ENCODE results near the gene VAV3. TPM values are rescaled to one million over a fixed set of nuclear protein-coding genes. Genes with fewer than 3 reads are reported as not detected.

VAV3 gene
- total RNA-seq, 2 experiments from 2014 or later: 2.3 to 8.3 TPM

DNA sequence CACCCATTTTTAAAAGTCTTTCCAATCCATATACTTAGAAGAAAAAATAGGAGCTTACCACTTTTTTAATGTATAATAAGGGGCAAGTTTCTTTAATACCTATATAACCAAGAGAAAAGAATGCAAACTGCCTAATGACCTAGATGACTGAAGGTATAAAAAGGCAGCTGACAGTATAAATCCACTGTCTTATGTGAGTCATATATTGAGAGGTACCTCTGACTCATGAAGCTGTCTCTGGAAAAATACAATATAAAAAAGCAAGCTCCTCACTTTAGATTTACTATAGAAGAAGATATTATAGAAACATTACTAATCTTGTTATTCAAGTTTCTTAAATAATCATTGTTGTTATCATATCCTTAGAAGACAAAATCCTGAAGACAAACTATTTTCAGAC is 144.2 kb downstream of the VAV3 start:
- DNase-seq (ENCODE audit: low spot score): no peak
- POLR2A ChIA-PET: interaction anchor here (0.6 to 1.0 kb wide), 5 partner anchors 9 to 1255 kb away, joined by 3 to 4 read pairs (median 3); partner anchors contain the start of genes TAF13 and VAV3
- Histone ChIP-seq H3K27ac (ENCODE audit: low read depth, low read length, poor library complexity, severe bottlenecking) (no peak overlapping the region), H3K4me1 (ENCODE audit: insufficient read depth, low read length, poor library complexity, severe bottlenecking) (no peaks in the 10 kb centered on the region), H3K9me3 (ENCODE audit: low read length) (no peaks in the 10 kb centered on the region), H3K79me2 (ENCODE audit: insufficient read depth, low read depth, low read length) (no peaks in the 10 kb centered on the region), H2AFZ (ENCODE audit: low read length) (no peak overlapping the region), H3K36me3 (ENCODE audit: insufficient read depth, low read length) (no peaks in the 10 kb centered on the region), H3K4me3 (ENCODE audit: low read depth, low read length, poor library complexity, severe bottlenecking) (no peak overlapping the region), H4K20me1 (ENCODE audit: insufficient read depth, low read length) (no peaks in the 10 kb centered on the region), H3K9me2 (ENCODE audit: insufficient read depth, low read length) (no peaks in the 10 kb centered on the region), H3K4me2 (ENCODE audit: low read length) (no peak overlapping the region)
- CTCF ChIA-PET (ENCODE audit: unreplicated experiment): interaction anchor here (0.5 kb wide), 1 partner anchor 186 kb away, joined by 3 read pairs; no protein-coding TSS in a partner anchor
- intact Hi-C loops (cut with micrococcal nuclease; ENCODE audit: unreplicated experiment): no loop called here
- BruUV-seq (replicated peaks): no TSS peak
- TF ChIP-seq, protein P1, sequence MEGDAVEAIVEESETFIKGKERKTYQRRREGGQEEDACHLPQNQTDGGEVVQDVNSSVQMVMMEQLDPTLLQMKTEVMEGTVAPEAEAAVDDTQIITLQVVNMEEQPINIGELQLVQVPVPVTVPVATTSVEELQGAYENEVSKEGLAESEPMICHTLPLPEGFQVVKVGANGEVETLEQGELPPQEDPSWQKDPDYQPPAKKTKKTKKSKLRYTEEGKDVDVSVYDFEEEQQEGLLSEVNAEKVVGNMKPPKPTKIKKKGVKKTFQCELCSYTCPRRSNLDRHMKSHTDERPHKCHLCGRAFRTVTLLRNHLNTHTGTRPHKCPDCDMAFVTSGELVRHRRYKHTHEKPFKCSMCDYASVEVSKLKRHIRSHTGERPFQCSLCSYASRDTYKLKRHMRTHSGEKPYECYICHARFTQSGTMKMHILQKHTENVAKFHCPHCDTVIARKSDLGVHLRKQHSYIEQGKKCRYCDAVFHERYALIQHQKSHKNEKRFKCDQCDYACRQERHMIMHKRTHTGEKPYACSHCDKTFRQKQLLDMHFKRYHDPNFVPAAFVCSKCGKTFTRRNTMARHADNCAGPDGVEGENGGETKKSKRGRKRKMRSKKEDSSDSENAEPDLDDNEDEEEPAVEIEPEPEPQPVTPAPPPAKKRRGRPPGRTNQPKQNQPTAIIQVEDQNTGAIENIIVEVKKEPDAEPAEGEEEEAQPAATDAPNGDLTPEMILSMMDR (conservative IDR thresholded peaks at IDR 0.05; ENCODE audit: low read length): no peak
- TF ChIP-seq EZH2phosphoT487 (IDR thresholded peaks at IDR 0.05; ENCODE audit: borderline replicate concordance, low read depth, low read length): no peak

DNA sequence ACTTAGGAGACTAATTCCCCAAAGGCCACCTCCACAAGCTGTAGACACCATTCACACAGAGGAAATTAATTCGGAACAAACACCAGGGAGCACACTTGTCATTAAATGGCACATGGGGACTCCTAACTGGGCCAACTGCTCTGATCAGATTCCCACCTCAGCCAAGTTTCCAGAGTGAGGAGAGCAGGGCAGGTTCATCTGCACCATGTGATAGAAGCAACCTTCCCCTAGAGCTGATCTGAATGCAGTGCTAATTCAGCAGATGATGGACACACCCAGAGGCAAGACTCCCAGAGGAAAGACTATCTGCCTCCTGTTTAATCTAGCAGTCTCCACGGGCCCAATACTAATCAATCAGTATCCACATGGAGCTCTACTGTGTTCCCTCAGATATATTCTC is 147.0 kb downstream of the VAV3 start:
- Histone ChIP-seq H3K9me2 (ENCODE audit: insufficient read depth, low read length) (no peaks in the 10 kb centered on the region), H4K20me1 (ENCODE audit: insufficient read depth, low read length) (no peaks in the 10 kb centered on the region), H3K4me2 (ENCODE audit: low read length) (no peak overlapping the region), H3K4me1 (ENCODE audit: insufficient read depth, low read length, poor library complexity, severe bottlenecking) (peaks cover 4% of the 10 kb centered on the region), H3K79me2 (ENCODE audit: insufficient read depth, low read depth, low read length) (no peaks in the 10 kb centered on the region), H3K9me3 (ENCODE audit: low read length) (no peaks in the 10 kb centered on the region), H3K4me3 (ENCODE audit: low read depth, low read length, poor library complexity, severe bottlenecking) (no peak overlapping the region), H3K36me3 (ENCODE audit: insufficient read depth, low read length) (no peaks in the 10 kb centered on the region), H2AFZ (ENCODE audit: low read length) (no peak overlapping the region), H3K27ac (ENCODE audit: low read depth, low read length, poor library complexity, severe bottlenecking) (no peak overlapping the region)
- POLR2A ChIA-PET: interaction anchor here (1.4 to 2.2 kb wide), 3 partner anchors 8 to 14 kb away, joined by 4 to 8 read pairs (median 6); no protein-coding TSS in a partner anchor
- no TSS peak for BruUV-seq (replicated peaks)
- DNase-seq (ENCODE audit: low spot score): no peak
- CTCF ChIA-PET (ENCODE audit: unreplicated experiment): no interaction called here
- TF ChIP-seq, protein P1 (conservative IDR thresholded peaks at IDR 0.05; ENCODE audit: low read length): no peak
- TF ChIP-seq EZH2phosphoT487 (IDR thresholded peaks at IDR 0.05; ENCODE audit: borderline replicate concordance, low read depth, low read length): no peak
- intact Hi-C loops (cut with micrococcal nuclease; ENCODE audit: unreplicated experiment): no loop called here

GRCh38 chr1:107817206-107817605 is 147.8 kb downstream of the VAV3 start:
- Histone ChIP-seq H3K4me2 (ENCODE audit: low read length) (no peak overlapping the region), H2AFZ (ENCODE audit: low read length) (no peak overlapping the region), H3K4me3 (ENCODE audit: low read depth, low read length, poor library complexity, severe bottlenecking) (no peak overlapping the region), H3K27ac (ENCODE audit: low read depth, low read length, poor library complexity, severe bottlenecking) (no peak overlapping the region), H4K20me1 (ENCODE audit: insufficient read depth, low read length) (no peaks in the 10 kb centered on the region), H3K9me3 (ENCODE audit: low read length) (no peaks in the 10 kb centered on the region), H3K4me1 (ENCODE audit: insufficient read depth, low read length, poor library complexity, severe bottlenecking) (peaks cover 4% of the 10 kb centered on the region), H3K79me2 (ENCODE audit: insufficient read depth, low read depth, low read length) (no peaks in the 10 kb centered on the region), H3K36me3 (ENCODE audit: insufficient read depth, low read length) (no peaks in the 10 kb centered on the region), H3K9me2 (ENCODE audit: insufficient read depth, low read length) (no peaks in the 10 kb centered on the region)
- intact Hi-C loops (cut with micrococcal nuclease; ENCODE audit: unreplicated experiment): no loop called here
- TF ChIP-seq EZH2phosphoT487 (IDR thresholded peaks at IDR 0.05; ENCODE audit: borderline replicate concordance, low read depth, low read length): no peak
- TF ChIP-seq, protein P1 (conservative IDR thresholded peaks at IDR 0.05; ENCODE audit: low read length): no peak
- BruUV-seq (replicated peaks): no TSS peak
- DNase-seq (ENCODE audit: low spot score): no peak
- ChIA-PET CTCF (ENCODE audit: unreplicated experiment) (no interaction called here), POLR2A (interaction anchor here (0.7 to 2.2 kb wide), 4 partner anchors 9 to 168 kb away, joined by 3 to 8 read pairs (median 4); no protein-coding TSS in a partner anchor)

Data from OCI-LY7 (cell line).